A549 treated with CpdA at 1 μM for 4 hours (cell line): ENCODE measurements around the gene TENM4. TPM values are rescaled to one million over a fixed set of nuclear protein-coding genes. Genes with fewer than 3 reads are reported as not detected.

Experiments used
- total RNA-seq: library from RNA; stranded (reverse); fragments of 200-300 nt; extraction: Qiagen RNA extraction; gene quantifications from 5 replicates; pipeline ENCODE4 v1.2.3, GENCODE V29; 2022; ENCODE audit warnings: low read depth

TENM4 gene
- 0.01 to 0.13 TPM (median 0.02 TPM) in 5 replicates for total RNA-seq

DNA sequence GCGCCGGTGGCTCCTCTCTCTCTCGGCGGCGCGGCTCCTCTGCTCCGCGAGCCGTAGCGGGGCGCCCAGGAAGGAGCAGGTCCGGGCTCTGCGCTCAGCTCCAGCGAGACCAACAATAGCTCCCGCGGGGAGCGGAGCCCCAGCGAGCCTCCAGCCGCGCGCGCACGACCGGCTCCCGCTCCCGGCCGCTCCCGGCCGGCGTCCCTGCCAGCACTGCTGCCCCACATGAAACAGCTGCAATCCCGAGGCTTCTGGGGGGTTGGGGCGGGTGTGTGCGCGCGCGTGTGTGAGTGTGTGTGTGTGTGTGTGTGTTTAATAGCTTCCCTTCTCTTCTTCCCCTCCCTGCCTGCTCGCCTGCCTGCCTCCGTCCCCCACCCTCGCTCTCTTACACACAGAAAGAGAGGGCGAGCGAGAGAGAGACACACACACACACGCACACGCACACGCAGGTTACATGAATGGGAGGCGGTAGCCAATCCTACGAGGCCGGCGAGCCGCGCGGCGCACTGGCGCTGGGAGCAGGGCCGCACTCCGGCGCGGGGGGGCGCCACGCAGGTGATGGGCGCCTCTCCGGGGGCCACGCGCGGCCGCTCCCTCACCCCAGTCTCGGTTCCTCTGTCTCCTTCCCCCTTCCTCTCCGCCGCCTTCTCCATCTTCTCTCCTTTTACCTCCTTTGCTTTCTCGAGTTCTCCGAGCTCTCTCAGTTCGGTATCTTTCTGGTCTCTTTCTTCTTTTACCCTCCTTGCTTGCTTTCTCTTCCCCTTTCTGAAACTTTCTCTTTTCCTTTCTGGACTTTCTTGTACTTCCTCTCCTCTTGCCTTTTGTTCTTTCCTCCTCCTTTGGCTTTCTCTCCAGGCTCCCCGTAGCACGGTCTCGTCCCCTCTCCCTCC, at the start of gene TENM4:
TSS of gene TENM4 (minus strand) at position 460 of the 890 bp plus-strand sequence. CDS start 371,086 bp downstream, outside the sequence.

